22Rv1 (cell line): ENCODE data around the gene SLC25A26.

Experiments
- CTCF ChIP-seq: fragments of 450-650 bp; IDR thresholded peaks from 2 replicates; pipeline ENCODE4 v1.5.1; 2017; ENCODE audit warnings: mild to moderate bottlenecking
- ZFX ChIP-seq: fragments of 450-650 bp; IDR thresholded peaks from 2 replicates; pipeline ENCODE4 v1.6.1; 2017; ENCODE audit warnings: antibody characterized with exemption, borderline replicate concordance

- TF ChIP-seq CTCF (no peak), ZFX (no peak)
These were observed 140.6 kb downstream of the SLC25A26 start for GRCh38 chr3:66361356-66361755.
